CD4-positive, alpha-beta T cell (primary cell): ENCODE data around the gene CBR4. TPM values are rescaled to one million over a fixed set of nuclear protein-coding genes. Genes with fewer than 3 reads are reported as not detected.
"Not testable (repeated sequence)": the region's sequence is repeated elsewhere in the genome, so short reads cannot be mapped to it uniquely, and the experiment has no call there.

Experiments used
- ATAC-seq: fragments of 200-7000 bp; cut with Tn5 transposase; one replicate; pipeline ENCODE4 v1.10.0; 2022; ENCODE audit warnings: mild to moderate bottlenecking; ENCODE audit not compliant: poor library complexity
- CTCF ChIA-PET: fragments of 350-600 bp; sonication (Branson Sonifier 250); formaldehyde crosslinking; loops from one replicate; lab custom pipeline; 2021; ENCODE audit warnings: antibody characterized with exemption, inconsistent platforms; lab: Charles Lee
- POLR2A ChIA-PET: fragments of 350-600 bp; sonication (Branson Sonifier 250); formaldehyde crosslinking; loops from one replicate; lab custom pipeline; 2021; ENCODE audit warnings: antibody characterized with exemption, inconsistent platforms; lab: Charles Lee
- DNase-seq, 14 experiments: peaks; one replicate each; pipeline ENCODE4 v3.0.0-alpha.2; 2013 to 2020; ENCODE audit warnings: mixed read lengths in 2 of 14
- H3K27ac ChIP-seq, 2 donors: one replicate each; pipeline versions ENCODE4 v1.5.1 to v1.7.0; 2013; ENCODE audit warnings: low read length in 2 of 2, low read depth in 1 of 2, mild to moderate bottlenecking in 1 of 2
- H3K27me3 ChIP-seq, 2 experiments: 1 replicate in 1 of 2; 2 replicates in 1 of 2; pipeline versions ENCODE4 v1.6.1 to v1.7.0; 2013; ENCODE audit warnings: low read length in 2 of 2, control low read depth in 1 of 2, mild to moderate bottlenecking in 1 of 2, moderate library complexity in 1 of 2; ENCODE audit not compliant: insufficient read depth in 2 of 2, control insufficient read depth in 1 of 2
- H3K36me3 ChIP-seq: one replicate; pipeline ENCODE4 v1.6.1; 2013; ENCODE audit warnings: low read length, control low read depth; ENCODE audit not compliant: insufficient read depth
- H3K4me1 ChIP-seq: one replicate; pipeline ENCODE4 v1.6.1; 2013; ENCODE audit warnings: low read length, control low read depth; ENCODE audit not compliant: insufficient read depth
- H3K4me3 ChIP-seq: one replicate; pipeline ENCODE4 v1.5.1; 2013; ENCODE audit warnings: mild to moderate bottlenecking, low read length, moderate library complexity
- H3K9me3 ChIP-seq, 2 experiments: 1 replicate in 1 of 2; 2 replicates in 1 of 2; pipeline versions ENCODE4 v1.6.1 to v1.7.0; 2013; ENCODE audit warnings: low read length in 2 of 2, mild to moderate bottlenecking in 2 of 2, control low read depth in 1 of 2, moderate library complexity in 1 of 2; ENCODE audit not compliant: control insufficient read depth in 1 of 2, insufficient read depth in 1 of 2
- H3K27ac Mint-ChIP-seq: one replicate; pipeline ENCODE4 v1.8.0; 2020; ENCODE audit warnings: mixed read lengths
- H3K27me3 Mint-ChIP-seq: one replicate; pipeline ENCODE4 v1.8.0; 2021; ENCODE audit warnings: mixed read lengths
- H3K36me3 Mint-ChIP-seq: one replicate; pipeline ENCODE4 v1.8.0; 2021; ENCODE audit warnings: low read depth, mixed read lengths
- H3K4me1 Mint-ChIP-seq: one replicate; pipeline ENCODE4 v1.8.0; 2021; ENCODE audit warnings: low read depth, mixed read lengths
- H3K4me3 Mint-ChIP-seq: one replicate; pipeline ENCODE4 v1.8.0; 2020; ENCODE audit warnings: mild to moderate bottlenecking, mixed read lengths
- H3K9me3 Mint-ChIP-seq: one replicate; pipeline ENCODE4 v1.8.0; 2020; ENCODE audit warnings: mixed read lengths
- CTCF ChIP-seq: fragments of 200-600 bp; IDR thresholded peaks from one replicate; pipeline ENCODE4 v1.8.0; 2022; ENCODE audit warnings: antibody characterized with exemption, mild to moderate bottlenecking
- intact Hi-C, 2 experiments: fragments of 100-400 bp; cut with DNase I in 1 of 2; cut with micrococcal nuclease in 1 of 2; formaldehyde crosslinking; loops; one replicate each; pipeline versions ENCODE4 v1.15.1 to v1.9.0; 2023 to 2025; cut with DNase I, micrococcal nuclease
- total RNA-seq, 174 experiments: library from RNA in 2 of 174; stranded (reverse) in 2 of 174; gene quantifications; one replicate each; pipeline ENCODE4 v1.2.3 and lab custom pipeline; 2021 to 2026

CBR4 gene
- total RNA-seq, 2 experiments from 2014 or later, result 5.1 to 5.4 TPM

GRCh38 chr4:169037506-169037905, 27.5 kb upstream of the CBR4 start:
- ChIA-PET POLR2A (no interaction called here), CTCF (no interaction called here)
- Mint-ChIP-seq H3K4me3 (no peak overlapping the region), H3K27me3 (no peaks in the 10 kb centered on the region), H3K36me3 (no peaks in the 10 kb centered on the region), H3K27ac (no peak overlapping the region), H3K4me1 (no peaks in the 10 kb centered on the region), H3K9me3 (no peaks in the 10 kb centered on the region)
- H3K4me3 ChIP-seq, result no peak overlapping the region
- no peaks in the 10 kb centered on the region for H3K4me1 ChIP-seq
- intact Hi-C loops, result no loop called here
- H3K27me3 ChIP-seq, result no peaks in the 10 kb centered on the region
- TF ChIP-seq CTCF, result no peak
- no peaks in the 10 kb centered on the region for H3K36me3 ChIP-seq
- ATAC-seq (no peak), DNase-seq (no peak)
- no peaks in the 10 kb centered on the region for H3K9me3 ChIP-seq
- H3K27ac ChIP-seq, result no peak overlapping the region

- H3K4me1 Mint-ChIP-seq, H3K27me3 Mint-ChIP-seq, ATAC-seq, intact Hi-C loops, H3K27ac ChIP-seq, H3K27ac Mint-ChIP-seq, H3K4me3 Mint-ChIP-seq, H3K9me3 ChIP-seq, DNase-seq, POLR2A ChIA-PET, H3K27me3 ChIP-seq, H3K36me3 Mint-ChIP-seq, CTCF ChIA-PET, H3K9me3 Mint-ChIP-seq, H3K36me3 ChIP-seq, H3K4me3 ChIP-seq, H3K4me1 ChIP-seq: not testable (repeated sequence)
Observed at GRCh38 chr4:169035871-169036620, 26.0 kb upstream of the CBR4 start.

- H3K36me3 ChIP-seq, result no peaks in the 10 kb centered on the region
- ATAC-seq, result no peak
- no peaks in the 10 kb centered on the region for H3K27me3 Mint-ChIP-seq
- H3K4me1 ChIP-seq, result no peaks in the 10 kb centered on the region
- H3K9me3 Mint-ChIP-seq, result no peaks in the 10 kb centered on the region
- no peak overlapping the region for H3K4me3 Mint-ChIP-seq
- DNase-seq, result no peak
- CTCF ChIA-PET, result no interaction called here
- no peak overlapping the region for H3K4me3 ChIP-seq
- TF ChIP-seq CTCF, result no peak
- no peaks in the 10 kb centered on the region for H3K27me3 ChIP-seq
- no peak overlapping the region for H3K27ac Mint-ChIP-seq
- H3K4me1 Mint-ChIP-seq, result no peaks in the 10 kb centered on the region
- intact Hi-C loops, result no loop called here
- POLR2A ChIA-PET, result no interaction called here
- no peaks in the 10 kb centered on the region for H3K36me3 Mint-ChIP-seq
- H3K27ac ChIP-seq, result no peak overlapping the region
- no peaks in the 10 kb centered on the region for H3K9me3 ChIP-seq
Observed at GRCh38 chr4:169033660-169034059, 23.6 kb upstream of the CBR4 start.
